Mesendoderm (in vitro differentiated cells): ENCODE results near the gene NOXO1.
"Not testable (repeated sequence)": the region's sequence is repeated elsewhere in the genome, so short reads cannot be mapped to it uniquely, and the experiment has no call there.

Experiments used
- DNase-seq: peaks from one replicate; pipeline ENCODE4 v3.0.0; 2013
- H2AK5ac ChIP-seq: 2 replicates; pipeline ENCODE4 v1.6.1; 2013; ENCODE audit warnings: low read length, inconsistent platforms
- H2BK120ac ChIP-seq: 2 replicates; pipeline ENCODE4 v1.6.1; 2013; ENCODE audit warnings: low read depth, mild to moderate bottlenecking, low read length, moderate library complexity, mixed read lengths
- H2BK15ac ChIP-seq: replicated peaks from 2 replicates; pipeline ENCODE4 v1.6.1; 2013; ENCODE audit warnings: low read depth, mild to moderate bottlenecking, moderate library complexity
- H2BK5ac ChIP-seq: 2 replicates; pipeline ENCODE4 v1.6.1; 2013; ENCODE audit warnings: low read length, inconsistent platforms
- H3K18ac ChIP-seq: 2 replicates; pipeline ENCODE4 v1.6.1; 2013; ENCODE audit warnings: mild to moderate bottlenecking, low read length, mixed read lengths
- H3K23ac ChIP-seq: one replicate; pipeline ENCODE4 v1.6.1; 2013; ENCODE audit warnings: low read length
- H3K27ac ChIP-seq: 2 replicates; pipeline ENCODE4 v1.5.1; 2013; ENCODE audit warnings: low read depth, mild to moderate bottlenecking, inconsistent platforms, low read length, moderate library complexity
- H3K27me3 ChIP-seq: 2 replicates; pipeline ENCODE4 v1.6.1; 2013; ENCODE audit warnings: low read length, control low read depth, mild to moderate bottlenecking, inconsistent platforms; ENCODE audit not compliant: insufficient read depth, poor library complexity
- H3K36me3 ChIP-seq: 2 replicates; pipeline ENCODE4 v1.6.1; 2013; ENCODE audit warnings: low read length, inconsistent platforms; ENCODE audit not compliant: control insufficient read depth, insufficient read depth
- H3K4ac ChIP-seq: one replicate; pipeline ENCODE4 v1.6.1; 2013; ENCODE audit warnings: low read depth, mild to moderate bottlenecking, low read length, moderate library complexity
- H3K4me1 ChIP-seq: 2 replicates; pipeline ENCODE4 v1.6.1; 2013; ENCODE audit warnings: low read depth, low read length, inconsistent platforms; ENCODE audit not compliant: control insufficient read depth
- H3K4me2 ChIP-seq: 2 replicates; pipeline ENCODE4 v1.6.1; 2013; ENCODE audit warnings: low read length
- H3K4me3 ChIP-seq: 2 replicates; pipeline ENCODE4 v1.5.1; 2013; ENCODE audit warnings: mild to moderate bottlenecking, low read length
- H3K56ac ChIP-seq: one replicate; pipeline ENCODE4 v1.6.1; 2013; ENCODE audit warnings: low read length
- H3K79me1 ChIP-seq: 2 replicates; pipeline ENCODE4 v1.6.1; 2013; ENCODE audit warnings: low read length, inconsistent platforms
- H3K79me2 ChIP-seq: 2 replicates; pipeline ENCODE4 v1.6.1; 2013; ENCODE audit warnings: mild to moderate bottlenecking, low read length; ENCODE audit not compliant: control insufficient read depth, insufficient read depth
- H3K9ac ChIP-seq: 2 replicates; pipeline ENCODE4 v1.6.1; 2013; ENCODE audit warnings: low read length, inconsistent platforms
- H4K5ac ChIP-seq: one replicate; pipeline ENCODE4 v1.6.1; 2013; ENCODE audit warnings: low read length
- H4K8ac ChIP-seq: one replicate; pipeline ENCODE4 v1.6.1; 2013; ENCODE audit warnings: low read depth, mild to moderate bottlenecking, control low read depth, low read length, moderate library complexity
- WGBS: extraction: QIAGEN DNeasy Blood & Tissue Kit; methylation state at CpG from one replicate; pipeline ENCODE4 v1.1.7; 2013; ENCODE audit warnings: low lambda C conversion rate, missing lambda C conversion rate; ENCODE audit not compliant: insufficient coverage; ENCODE audit errors: extremely low coverage; 5-methylcytosine and 5-hydroxymethylcytosine counted together

NOXO1 gene

DNA sequence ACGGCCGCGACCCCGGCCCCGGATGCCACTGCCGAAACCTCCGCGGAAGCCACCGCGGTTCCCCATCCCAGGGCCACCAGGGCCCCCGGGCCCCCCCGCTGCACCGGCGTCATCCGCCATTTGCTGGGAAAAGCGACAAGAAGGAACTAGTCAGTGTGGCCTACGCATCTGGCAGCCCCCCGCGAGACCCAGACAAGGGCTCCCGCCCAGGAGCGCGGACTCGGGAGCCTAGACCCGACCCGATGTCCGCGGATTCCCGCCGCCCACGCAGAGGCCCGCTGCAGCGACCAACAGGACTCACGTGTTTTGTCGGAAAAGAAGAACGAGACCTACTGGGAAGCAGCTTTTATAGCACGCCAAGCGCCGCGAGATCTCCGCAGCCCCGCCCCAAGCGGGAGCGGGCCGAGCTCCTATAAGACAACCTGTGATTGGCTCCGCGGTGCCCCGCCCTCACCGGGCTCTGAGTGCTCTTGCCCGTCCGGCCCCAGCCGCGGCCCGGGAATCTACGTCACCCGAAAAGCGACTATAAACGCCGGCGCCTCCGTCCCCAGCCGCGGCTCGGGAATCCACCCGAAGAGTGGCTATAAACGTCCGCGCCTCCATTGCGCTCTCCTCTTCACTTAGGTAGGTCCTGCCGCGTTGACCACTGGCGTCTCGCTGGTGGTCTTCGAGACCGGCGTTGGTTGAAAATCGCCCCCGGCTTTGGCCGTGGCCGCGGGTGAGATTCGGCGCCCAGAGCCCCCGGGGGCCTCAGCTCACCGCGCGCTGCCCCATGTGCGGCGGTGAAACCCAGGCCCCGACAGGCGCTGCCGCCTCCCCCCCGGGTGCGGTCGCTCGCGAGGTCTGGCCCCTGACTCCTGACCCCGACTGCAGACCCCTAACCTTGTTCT lies 16.5 kb downstream of the NOXO1 start, which contains the start of gene RPS2:
Gene RPS2 (minus strand): TSS at position 321 of the 890 bp plus-strand sequence. CDS start 201 bp downstream, at position 120.
- Histone ChIP-seq H2BK15ac (no peak within 1 kb of the TSS), H3K4me2 (peak within 1 kb of the TSS; percentile 100), H3K27ac (peak within 1 kb of the TSS; percentile 85), H4K8ac (peak within 1 kb of the TSS; percentile 65), H3K36me3 (peaks cover 15% of the 10 kb centered on the region), H4K5ac (no peak within 1 kb of the TSS), H3K9ac (peak within 1 kb of the TSS; percentile 99), H3K79me1 (peaks cover 4% of the 10 kb centered on the region), H3K56ac (peak within 1 kb of the TSS; percentile 99), H2AK5ac (peak within 1 kb of the TSS; percentile 85), H2BK120ac (no peak within 1 kb of the TSS), H3K79me2 (peaks cover 37% of the 10 kb centered on the region), H2BK5ac (peak within 1 kb of the TSS; percentile 35), H3K27me3 (no peaks in the 10 kb centered on the region), H3K4me1 (no peaks in the 10 kb centered on the region), H3K23ac (peak within 1 kb of the TSS; percentile 48), H3K18ac (peak within 1 kb of the TSS; percentile 91), H3K4me3 (peak within 1 kb of the TSS; percentile 98), H3K4ac (no peak within 1 kb of the TSS)
- DNase-seq = peak; percentile 99
- WGBS = no CpG with 5 or more reads among the region's 97 CpGs

- Histone ChIP-seq H3K27me3 (no peaks in the 10 kb centered on the region), H3K27ac (peak overlapping the region; percentile 85), H2AK5ac (peak overlapping the region; percentile 85), H2BK120ac (no peak overlapping the region), H3K23ac (peak overlapping the region; percentile 48), H2BK15ac (no peak overlapping the region), H3K56ac (peak overlapping the region; percentile 99), H2BK5ac (peak overlapping the region; percentile 35), H3K79me2 (peaks cover 37% of the 10 kb centered on the region), H4K5ac (no peak overlapping the region), H3K36me3 (peaks cover 15% of the 10 kb centered on the region), H3K4me2 (peak overlapping the region; percentile 100), H3K4me3 (peak overlapping the region; percentile 96), H3K4me1 (no peaks in the 10 kb centered on the region), H3K9ac (peak overlapping the region; percentile 99), H4K8ac (no peak overlapping the region), H3K79me1 (peaks cover 4% of the 10 kb centered on the region), H3K18ac (peak overlapping the region; percentile 91), H3K4ac (no peak overlapping the region)
- no CpG with 5 or more reads among the region's 44 CpGs for WGBS
- DNase-seq = peak; percentile 34
Measured at GRCh38 chr16:1963806-1964505, 17.3 kb downstream of the NOXO1 start.

DNA sequence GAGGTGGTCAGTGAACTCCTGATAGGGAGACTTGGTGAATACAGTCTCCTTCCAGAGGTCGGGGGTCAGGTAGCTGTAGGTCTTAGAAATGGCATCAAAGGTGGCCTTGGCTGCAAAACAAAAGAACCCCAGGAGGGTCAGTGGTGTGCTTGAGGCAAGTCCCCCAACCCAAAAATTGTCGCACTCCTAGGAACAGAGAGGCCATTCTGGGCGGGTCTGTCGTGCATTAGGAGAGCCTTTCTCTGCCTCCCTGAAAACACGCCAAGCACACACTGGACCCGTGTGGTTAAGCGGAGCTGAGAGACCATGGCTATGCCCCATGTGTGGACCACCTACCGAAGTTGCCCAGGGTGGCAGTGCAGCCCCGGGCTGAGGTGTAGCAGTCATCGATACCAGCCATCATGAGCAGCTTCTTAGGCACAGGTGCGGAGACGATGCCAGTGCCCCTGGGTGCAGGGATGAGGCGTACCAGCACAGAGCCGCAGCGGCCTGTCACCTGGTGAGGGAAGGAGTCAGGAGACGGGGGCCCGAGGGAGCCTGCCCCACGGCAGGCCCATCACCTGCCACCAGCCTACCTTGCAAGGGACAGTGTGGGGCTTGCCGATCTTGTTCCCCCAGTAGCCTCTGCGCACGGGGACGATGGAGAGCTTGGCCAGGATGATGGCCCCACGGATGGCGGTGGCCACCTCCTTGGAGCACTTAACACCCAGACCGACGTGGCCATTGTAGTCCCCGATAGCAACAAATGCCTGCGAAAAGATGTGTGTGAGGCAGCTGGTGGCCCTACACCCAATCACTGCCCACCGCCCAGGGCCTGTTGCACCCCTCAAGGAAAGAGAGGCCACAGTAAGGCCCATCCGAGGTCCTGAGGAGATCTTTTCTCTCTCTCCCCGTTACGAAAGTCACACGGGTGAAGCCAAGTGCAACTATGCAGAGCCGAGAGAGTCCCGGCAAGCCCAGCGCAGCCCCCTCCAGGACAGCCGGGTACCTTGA lies 18.8 kb downstream of the NOXO1 start:
- H2BK120ac ChIP-seq, DNase-seq, H3K4me1 ChIP-seq, H2BK15ac ChIP-seq, H4K5ac ChIP-seq, H3K18ac ChIP-seq, H2BK5ac ChIP-seq, H3K27ac ChIP-seq, H3K23ac ChIP-seq, H3K4ac ChIP-seq, H3K79me1 ChIP-seq, H4K8ac ChIP-seq, H3K27me3 ChIP-seq, H2AK5ac ChIP-seq: not testable (repeated sequence)
- Histone ChIP-seq H3K9ac (peak overlapping the region; percentile 99), H3K4me2 (peak overlapping the region; percentile 87), H3K56ac (peak overlapping the region; percentile 99), H3K79me2 (peaks cover 37% of the 10 kb centered on the region), H3K4me3 (peak overlapping the region; percentile 42), H3K36me3 (peaks cover 15% of the 10 kb centered on the region)
- no CpG with 5 or more reads among the region's 37 CpGs for WGBS

GRCh38 chr16:1961651-1962067 lies 19.6 kb downstream of the NOXO1 start:
- Histone ChIP-seq H2BK120ac (no peak overlapping the region), H3K79me1 (peaks cover 4% of the 10 kb centered on the region), H2BK15ac (no peak overlapping the region), H3K79me2 (peaks cover 37% of the 10 kb centered on the region), H4K5ac (no peak overlapping the region), H3K23ac (no peak overlapping the region), H3K36me3 (peaks cover 15% of the 10 kb centered on the region), H4K8ac (no peak overlapping the region), H3K27ac (no peak overlapping the region), H3K4ac (no peak overlapping the region), H3K4me2 (no peak overlapping the region), H3K4me3 (no peak overlapping the region), H3K4me1 (no peaks in the 10 kb centered on the region), H3K56ac (no peak overlapping the region), H3K18ac (no peak overlapping the region), H2BK5ac (no peak overlapping the region), H2AK5ac (no peak overlapping the region), H3K9ac (no peak overlapping the region), H3K27me3 (no peaks in the 10 kb centered on the region)
- WGBS = no CpG with 5 or more reads among the region's 6 CpGs
- DNase-seq = peak; percentile 63
